ENCODE results near the gene SERPINA5. TPM values are rescaled to one million over a fixed set of nuclear protein-coding genes. Genes with fewer than 3 reads are reported as not detected.

The SERPINA5 gene
- total RNA-seq, 1 donor from 2014 or later = not detected

- H3K27ac Mint-ChIP-seq = no peak overlapping the region
- intact Hi-C loops (cut with micrococcal nuclease) = no loop called here
- no peak overlapping the region for H3K4me3 Mint-ChIP-seq
- ChIA-PET CTCF (no interaction called here), POLR2A (no interaction called here)
- peaks cover 2% of the 10 kb centered on the region for H3K9me3 Mint-ChIP-seq
- no peak for ATAC-seq (ENCODE audit: low read depth)
- H3K36me3 Mint-ChIP-seq (ENCODE audit: low read depth) = no peaks in the 10 kb centered on the region
- no peaks in the 10 kb centered on the region for H3K4me1 Mint-ChIP-seq
- H3K27me3 Mint-ChIP-seq = peaks cover 7% of the 10 kb centered on the region
- DNase-seq = no peak
- TF ChIP-seq CTCF (IDR thresholded peaks at IDR 0.05) = no peak
Measured at GRCh38 chr14:94542111-94542810, 39.0 kb upstream of the SERPINA5 start.

DNA sequence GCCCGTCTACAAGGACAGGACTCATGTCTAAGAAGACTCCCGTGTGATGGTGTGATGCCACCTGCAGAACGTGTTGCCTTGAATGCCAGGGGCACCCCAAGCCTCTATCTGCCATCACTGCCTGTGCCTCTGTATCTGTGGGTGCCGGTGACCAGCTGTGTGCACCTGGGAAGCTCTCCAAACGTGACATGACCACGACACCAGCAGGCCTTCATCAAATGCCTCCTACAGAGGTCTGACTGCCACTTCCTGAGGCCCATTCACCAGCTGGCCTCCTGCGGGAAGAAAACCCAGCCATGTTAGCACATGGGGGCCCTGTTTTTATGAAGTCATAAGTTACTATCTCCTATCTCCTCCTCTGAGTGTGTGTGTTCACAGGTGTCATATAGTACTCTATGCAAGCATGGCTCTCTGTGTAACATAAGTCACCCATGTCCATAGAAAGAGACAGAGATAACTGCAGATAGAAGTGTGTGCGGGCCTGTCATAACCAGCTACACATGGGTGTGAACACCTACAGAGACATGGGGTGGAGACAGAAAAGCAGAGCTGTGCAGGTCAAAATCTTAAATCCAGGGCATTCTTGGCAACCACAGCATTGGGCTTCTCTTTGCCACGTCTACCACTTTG lies 38.3 kb upstream of the SERPINA5 start:
- CTCF ChIA-PET = no interaction called here
- POLR2A ChIA-PET = no interaction called here
- Mint-ChIP-seq H3K27ac (no peak overlapping the region), H3K36me3 (ENCODE audit: low read depth) (no peaks in the 10 kb centered on the region), H3K4me3 (no peak overlapping the region), H3K4me1 (no peaks in the 10 kb centered on the region), H3K9me3 (peaks cover 2% of the 10 kb centered on the region), H3K27me3 (peaks cover 7% of the 10 kb centered on the region)
- intact Hi-C loops (cut with micrococcal nuclease) = no loop called here
- no peak for DNase-seq
- no peak for TF ChIP-seq CTCF (IDR thresholded peaks at IDR 0.05)
- ATAC-seq (ENCODE audit: low read depth) = no peak

DNA sequence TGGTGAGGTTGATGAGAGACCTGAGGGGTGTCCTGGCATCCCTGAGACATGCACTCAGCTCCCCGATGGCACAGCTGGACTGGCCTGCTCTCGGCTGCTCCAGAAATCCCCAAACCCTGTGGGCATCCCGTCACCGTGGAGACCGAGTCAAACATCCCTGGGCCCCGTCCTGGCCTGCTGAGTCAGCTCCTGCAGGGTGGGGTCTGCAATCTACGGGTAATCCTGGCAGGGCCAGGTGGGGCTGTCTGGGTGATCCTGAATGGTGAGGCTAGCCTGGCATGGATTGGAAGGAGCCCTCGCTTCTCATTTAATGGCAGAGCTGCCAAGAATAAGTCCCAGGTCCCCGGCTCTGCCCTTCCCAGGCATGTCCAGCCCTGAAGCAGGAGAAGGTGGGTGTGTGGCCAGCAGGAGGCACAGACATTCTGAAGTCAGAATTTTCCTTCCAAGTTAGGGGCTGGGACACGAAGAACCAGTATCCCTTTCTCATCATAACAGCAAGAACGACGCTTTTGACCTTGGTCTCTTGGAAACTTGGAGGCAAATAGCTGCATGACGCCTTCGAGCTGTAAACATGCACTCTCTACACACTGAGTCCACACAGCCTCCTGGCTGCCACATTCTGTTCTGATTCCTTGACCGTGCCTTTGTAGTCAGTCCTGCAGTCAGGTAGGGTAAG lies 37.6 kb upstream of the SERPINA5 start:
- no peak for TF ChIP-seq CTCF (IDR thresholded peaks at IDR 0.05)
- ChIA-PET CTCF (no interaction called here), POLR2A (no interaction called here)
- Mint-ChIP-seq H3K4me3 (no peak overlapping the region), H3K27me3 (peaks cover 6% of the 10 kb centered on the region), H3K36me3 (ENCODE audit: low read depth) (no peaks in the 10 kb centered on the region), H3K9me3 (peaks cover 2% of the 10 kb centered on the region), H3K27ac (no peak overlapping the region), H3K4me1 (no peaks in the 10 kb centered on the region)
- ATAC-seq (ENCODE audit: low read depth) (no peak), DNase-seq (no peak)
- intact Hi-C loops (cut with micrococcal nuclease) = no loop called here

- Mint-ChIP-seq H3K4me3 (no peak overlapping the region), H3K4me1 (no peaks in the 10 kb centered on the region), H3K27me3 (peaks cover 2% of the 10 kb centered on the region), H3K9me3 (peaks cover 2% of the 10 kb centered on the region), H3K27ac (no peak overlapping the region), H3K36me3 (ENCODE audit: low read depth) (no peaks in the 10 kb centered on the region)
- no peak for ATAC-seq (ENCODE audit: low read depth)
- no peak for DNase-seq
- ChIA-PET POLR2A (no interaction called here), CTCF (no interaction called here)
- no peak for TF ChIP-seq CTCF (IDR thresholded peaks at IDR 0.05)
- intact Hi-C loops (cut with micrococcal nuclease) = no loop called here
Measured at GRCh38 chr14:94544726-94545125, 36.5 kb upstream of the SERPINA5 start.

- ChIA-PET POLR2A (no interaction called here), CTCF (no interaction called here)
- DNase-seq (no peak), ATAC-seq (ENCODE audit: low read depth) (no peak)
- H3K27me3 Mint-ChIP-seq = peaks cover 2% of the 10 kb centered on the region
- intact Hi-C loops (cut with micrococcal nuclease) = no loop called here
- no peak for TF ChIP-seq CTCF (IDR thresholded peaks at IDR 0.05)
- H3K27ac Mint-ChIP-seq = no peak overlapping the region
- H3K4me3 Mint-ChIP-seq = no peak overlapping the region
- no peaks in the 10 kb centered on the region for H3K36me3 Mint-ChIP-seq (ENCODE audit: low read depth)
- peaks cover 2% of the 10 kb centered on the region for H3K9me3 Mint-ChIP-seq
- H3K4me1 Mint-ChIP-seq = no peaks in the 10 kb centered on the region
Measured at GRCh38 chr14:94545131-94545841, 35.9 kb upstream of the SERPINA5 start.

Data from activated B cell treated with CpG ODN at 0.5 μM for 24 hours (primary cell).